ENCODE measurements around the gene MAP3K15.
A peak's percentile ranks its signal among the peaks of the same experiment; 100 is the strongest.

MAP3K15 gene

GRCh38 chrX:19392078-19392477, 123.2 kb downstream of the MAP3K15 start:
- DNase-seq: no peak

DNA sequence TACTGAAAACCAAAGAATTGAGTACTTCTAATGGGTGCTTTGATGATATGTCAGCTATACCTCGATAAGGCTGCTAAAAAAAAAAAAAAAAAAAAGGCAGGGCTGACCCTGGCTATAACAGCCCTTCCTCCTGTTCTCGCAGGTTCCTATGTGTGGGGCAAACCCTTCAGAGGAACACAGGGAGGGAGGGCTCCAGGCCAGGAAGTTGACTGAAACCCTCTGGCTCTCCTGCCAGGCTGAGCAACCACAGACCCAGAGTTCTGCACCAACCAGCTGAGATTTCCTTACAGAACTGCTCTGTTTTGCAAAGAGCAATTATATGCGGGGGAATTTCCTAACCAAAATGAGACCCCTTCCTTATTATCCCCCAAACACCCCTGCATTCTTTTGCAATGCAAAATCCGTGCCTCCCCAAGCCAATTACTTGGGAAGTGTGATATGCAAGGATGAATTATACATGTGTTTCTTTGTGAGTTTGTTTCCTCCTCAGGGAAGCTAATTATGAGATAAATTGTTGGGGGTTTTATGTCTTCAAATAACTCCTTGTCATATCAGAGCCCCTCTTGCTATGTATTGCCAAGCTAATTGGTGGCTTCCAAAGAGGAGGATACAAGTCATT, 126.0 kb downstream of the MAP3K15 start:
- no peak for DNase-seq

- DNase-seq: no peak
These were observed 126.6 kb downstream of the MAP3K15 start for GRCh38 chrX:19388741-19389140.

DNA sequence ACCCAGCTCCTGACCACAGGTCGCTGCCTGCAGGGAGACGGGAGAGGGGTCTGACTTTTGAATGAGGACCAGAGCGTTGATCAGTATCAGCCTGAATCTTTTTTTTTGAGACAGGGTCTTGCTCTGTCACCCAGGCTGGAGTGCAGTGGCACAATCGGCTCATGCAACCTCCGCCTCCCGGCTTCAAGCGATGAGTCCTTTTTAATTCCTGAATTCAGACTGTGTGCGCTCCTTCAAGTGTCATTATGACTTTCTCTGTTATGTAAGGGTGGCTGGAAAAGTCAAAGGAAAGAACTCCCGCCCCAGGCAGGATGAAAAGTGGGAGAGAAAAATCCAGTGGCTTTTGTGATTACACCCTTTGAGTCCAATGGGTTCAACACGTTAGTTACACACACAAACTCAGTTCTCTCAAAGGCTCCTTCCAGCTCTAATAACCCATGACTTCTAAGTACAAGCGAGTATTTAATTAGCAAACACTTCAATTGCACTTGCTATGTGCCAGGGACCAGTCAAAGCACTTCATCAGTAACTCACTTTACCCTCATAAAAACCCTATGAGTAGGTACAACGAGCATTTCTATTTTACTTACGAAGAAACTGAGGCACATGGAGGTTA, 127.1 kb downstream of the MAP3K15 start:
- no peak for DNase-seq

DNA sequence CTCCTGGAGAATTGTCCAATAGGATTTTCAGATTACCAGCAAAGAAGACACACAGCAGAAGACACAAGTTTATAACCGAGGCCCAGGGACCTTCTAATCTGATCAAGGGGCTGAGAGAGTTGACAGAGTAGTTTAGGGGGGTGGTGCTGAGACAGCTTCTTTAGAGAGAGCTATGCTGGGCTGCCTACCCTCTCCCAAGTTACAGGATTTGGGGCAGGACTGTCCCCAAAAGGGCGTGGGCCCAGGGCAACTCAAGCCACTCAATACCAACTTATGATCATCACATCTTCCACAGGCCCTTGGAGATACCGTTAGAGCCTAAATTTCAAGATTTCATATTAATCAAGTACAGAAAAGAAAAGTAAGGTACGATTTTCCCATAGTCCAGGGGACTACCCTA, 128.6 kb downstream of the MAP3K15 start:
- no peak for DNase-seq

DNA sequence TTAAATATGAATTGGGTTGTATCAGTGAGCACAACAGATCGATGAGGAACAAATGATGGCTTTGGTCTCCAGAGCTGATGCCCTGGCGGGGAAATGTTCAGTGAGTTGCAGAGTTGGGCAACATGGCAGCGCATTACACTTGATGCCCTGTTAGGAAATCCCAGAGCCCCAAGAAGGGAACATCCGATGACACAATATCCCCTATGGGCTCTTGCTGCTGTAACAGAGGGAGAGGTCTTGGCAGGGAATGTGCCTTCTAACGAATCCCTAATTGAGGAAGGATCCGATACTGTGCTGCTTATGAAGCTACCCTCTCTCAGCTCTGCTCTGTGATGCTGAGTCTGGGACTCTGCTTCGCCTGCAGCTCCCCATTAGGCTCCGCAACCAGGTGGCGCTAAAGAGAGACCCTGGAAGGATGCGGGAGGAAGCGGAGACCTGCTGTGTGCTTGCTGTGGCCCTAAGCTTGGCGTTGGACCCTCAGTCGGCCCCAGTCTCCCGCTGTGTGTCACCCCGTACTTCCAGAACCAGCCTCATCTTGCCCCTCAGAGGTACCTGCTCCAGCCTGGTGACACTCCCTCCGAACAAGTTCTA, 132.7 kb downstream of the MAP3K15 start:
- peak; percentile 0 for DNase-seq

DNA sequence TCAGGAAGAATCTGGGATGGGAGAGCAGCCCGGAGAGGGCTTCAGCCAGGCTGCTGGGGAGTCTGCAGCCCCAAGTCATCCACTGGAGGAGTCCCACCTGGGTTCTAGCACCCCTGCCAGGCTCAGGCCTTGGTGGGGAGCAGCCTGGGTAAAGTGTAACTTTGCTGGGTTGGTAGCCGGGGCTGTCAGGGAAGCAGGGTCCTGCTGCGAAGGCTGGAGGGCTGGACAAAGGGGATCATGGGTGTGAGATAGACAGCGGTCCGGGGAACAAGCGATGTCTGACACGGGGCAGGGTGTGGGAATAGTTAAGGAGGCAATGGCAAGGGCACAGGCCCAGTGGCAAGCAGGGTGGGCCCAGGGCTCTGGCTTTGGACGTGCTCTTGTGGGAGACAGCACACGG, 134.0 kb downstream of the MAP3K15 start:
- DNase-seq: no peak

GRCh38 chrX:19377799-19378198, 137.5 kb downstream of the MAP3K15 start:
- DNase-seq: no peak

GRCh38 chrX:19375546-19375945, 139.8 kb downstream of the MAP3K15 start:
- DNase-seq: no peak

DNA sequence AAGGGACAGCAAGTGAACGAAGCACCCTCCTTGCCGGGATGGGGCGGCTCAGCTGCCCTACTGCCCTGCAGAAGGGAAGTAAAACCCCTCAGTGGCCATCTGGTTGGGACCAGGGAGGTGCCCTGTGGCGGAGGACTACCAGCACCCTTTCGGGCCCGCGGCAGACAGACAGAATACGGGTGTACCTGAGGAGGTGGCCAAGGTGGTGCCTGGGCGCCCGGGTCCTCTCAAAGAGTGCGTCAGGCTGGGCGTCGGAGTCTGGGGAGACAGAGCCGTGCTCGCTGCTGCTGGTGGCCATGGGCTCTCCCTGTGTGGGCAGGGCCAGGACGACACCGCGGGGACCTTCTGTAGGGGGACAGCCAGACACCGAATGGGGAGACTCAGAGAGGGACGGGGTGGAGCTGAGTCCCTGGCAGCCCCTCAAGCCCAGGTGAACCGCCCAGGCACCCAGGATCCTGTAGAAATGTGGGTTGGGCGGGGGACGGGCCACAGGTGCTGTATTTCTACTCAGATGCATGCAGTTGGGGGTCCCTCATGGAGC, 141.9 kb downstream of the MAP3K15 start:
- no peak for DNase-seq

GRCh38 chrX:19372547-19373331, 142.6 kb downstream of the MAP3K15 start:
- peak; percentile 17 for DNase-seq

- peak; percentile 28 for DNase-seq
These were observed 143.2 kb downstream of the MAP3K15 start for GRCh38 chrX:19372170-19372546.

DNA sequence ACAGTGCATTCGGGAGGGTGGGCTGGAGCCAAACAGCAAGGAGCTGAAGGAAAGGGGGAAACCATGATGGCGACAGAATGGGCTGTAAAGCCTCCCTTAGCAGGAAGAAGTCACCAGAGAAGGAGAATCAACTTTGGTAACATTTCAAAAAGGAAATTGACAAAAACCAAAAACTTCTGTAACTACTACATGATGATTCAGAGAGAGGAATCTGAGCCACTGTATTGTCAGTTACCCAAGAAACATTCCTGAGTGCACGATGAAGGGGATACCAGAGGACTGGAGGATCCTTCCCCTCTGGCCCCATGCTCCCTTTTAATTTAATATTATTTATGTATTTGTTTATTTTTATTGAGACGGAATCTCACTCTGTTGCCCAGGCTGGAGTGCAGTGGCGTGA, 145.2 kb downstream of the MAP3K15 start:
- DNase-seq: no peak

- no peak for DNase-seq
These were observed 146.7 kb downstream of the MAP3K15 start for GRCh38 chrX:19368576-19368975.

GRCh38 chrX:19361701-19362100, 153.6 kb downstream of the MAP3K15 start:
- DNase-seq: no peak

- DNase-seq: no peak
These were observed 154.4 kb downstream of the MAP3K15 start for GRCh38 chrX:19360903-19361302.

DNA sequence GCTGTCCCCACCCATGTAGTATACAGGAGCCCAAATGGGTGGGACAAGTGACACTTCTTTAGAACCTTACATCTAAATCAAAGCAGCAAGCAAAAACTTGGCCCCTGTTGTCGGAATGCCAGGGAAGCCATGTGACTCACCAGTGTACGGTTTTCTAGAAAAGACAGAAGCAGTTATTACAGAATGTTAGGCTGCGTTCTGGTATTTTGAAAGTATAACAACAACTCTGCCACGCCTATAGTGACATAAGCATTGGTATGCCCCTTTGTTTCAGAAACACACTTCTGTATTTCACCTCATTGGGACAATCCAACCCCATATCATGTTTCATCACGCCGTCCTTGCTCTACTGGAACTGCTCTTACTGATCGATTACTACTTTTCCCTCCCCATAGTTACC, 156.8 kb downstream of the MAP3K15 start:
- no peak for DNase-seq

GRCh38 chrX:19354625-19355024, 160.7 kb downstream of the MAP3K15 start:
- DNase-seq: no peak

GRCh38 chrX:19350941-19351384, 164.3 kb downstream of the MAP3K15 start:
- DNase-seq: no peak

GRCh38 chrX:19349264-19349663, 166.0 kb downstream of the MAP3K15 start:
- DNase-seq: no peak

DNA sequence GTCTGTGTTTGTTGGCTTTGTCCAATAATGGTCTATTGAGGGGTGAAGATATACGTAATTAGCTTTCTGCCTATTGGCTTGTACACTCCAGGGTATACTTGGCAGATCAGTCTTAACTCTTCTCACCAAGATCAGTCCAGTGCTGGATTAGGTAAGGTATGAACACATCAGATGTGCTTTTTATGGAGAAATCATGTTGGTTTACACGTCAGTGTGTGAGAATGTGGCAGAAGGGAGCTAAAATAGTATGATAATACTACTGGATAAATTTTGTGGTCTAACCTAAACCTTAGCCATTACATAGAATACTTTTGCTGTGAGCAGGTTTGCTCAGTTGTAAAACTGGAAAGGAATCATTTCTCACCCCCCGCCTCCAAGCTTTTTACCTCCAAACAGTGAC, 167.4 kb downstream of the MAP3K15 start:
- DNase-seq: no peak

DNA sequence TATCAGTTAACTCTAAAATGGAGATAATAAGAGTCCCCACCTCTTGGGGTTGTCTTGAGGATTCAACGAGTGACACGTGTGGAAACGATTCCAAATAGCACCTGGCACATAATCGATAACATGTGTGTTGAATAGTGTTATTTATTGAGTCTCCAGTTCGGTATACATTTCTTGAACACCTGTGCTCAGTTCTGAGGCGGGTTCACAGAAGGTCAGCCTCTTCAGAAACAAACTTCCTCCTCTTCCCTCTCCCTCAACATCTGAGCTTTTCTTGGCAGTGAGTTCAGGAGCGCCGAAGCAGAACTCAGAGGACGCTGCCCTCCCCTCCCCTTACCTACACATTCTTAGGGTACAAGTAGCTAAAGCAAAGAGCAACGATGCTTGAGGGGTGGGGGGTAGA, 170.6 kb downstream of the MAP3K15 start:
- DNase-seq: no peak

All from NCI-H2171 (cell line).